HepG2 (cell line): ENCODE results near the gene MSANTD1. TPM values are rescaled to one million over a fixed set of nuclear protein-coding genes. Genes with fewer than 3 reads are reported as not detected.

Experiments
- ARHGAP35 ChIP-seq: sonication (generic); formaldehyde crosslinking; IDR thresholded peaks from 2 replicates; pipeline ENCODE4 v1.9.0; 2022; ENCODE audit warnings: mild to moderate bottlenecking, inconsistent platforms, moderate library complexity, missing genetic modification reagents, borderline replicate concordance
- ATF1 ChIP-seq: IDR thresholded peaks from 2 replicates; pipeline ENCODE4 v1.6.1; 2016; ENCODE audit warnings: mild to moderate bottlenecking, control low read depth
- EP300 ChIP-seq, 3 experiments: sonication (generic) in 1 of 3; formaldehyde crosslinking in 1 of 3; IDR thresholded peaks; 2 replicates each; pipeline versions ENCODE4 v1.5.1 to v1.6.1; 2011 to 2020; ENCODE audit warnings: low read depth in 2 of 3, low read length in 2 of 3, borderline replicate concordance in 1 of 3, improper control_type of control experiment in 1 of 3, mild to moderate bottlenecking in 1 of 3, missing genetic modification reagents in 1 of 3, moderate library complexity in 1 of 3
- FOXO1 ChIP-seq: sonication (generic); formaldehyde crosslinking; IDR thresholded peaks from 2 replicates; pipeline ENCODE4 v1.4.0; 2020; ENCODE audit warnings: missing genetic modification reagents
- NFYB ChIP-seq: sonication (generic); formaldehyde crosslinking; IDR thresholded peaks from 2 replicates; pipeline ENCODE4 v1.4.0; 2020; ENCODE audit warnings: missing genetic modification reagents
- NFYC ChIP-seq: IDR thresholded peaks from 2 replicates; pipeline ENCODE4 v1.6.1; 2016; ENCODE audit warnings: missing genetic modification reagents, missing compliant biosample characterization
- NR1H2 ChIP-seq: sonication (generic); formaldehyde crosslinking; IDR thresholded peaks from 2 replicates; pipeline ENCODE4 v1.8.1; 2022; ENCODE audit warnings: low read depth, missing genetic modification reagents, borderline replicate concordance
- POLR2AphosphoS2 ChIP-seq: IDR thresholded peaks from 2 replicates; pipeline ENCODE4 v1.6.1; 2011; ENCODE audit warnings: low read depth, low read length, improper control_type of control experiment
- POLR2G ChIP-seq: fragments of 200-400 bp; formaldehyde crosslinking; IDR thresholded peaks from 2 replicates; pipeline ENCODE4 v1.6.1; 2018; ENCODE audit warnings: mild to moderate bottlenecking, low read depth, low read length, moderate library complexity
- PTBP1 ChIP-seq: fragments of 200-400 bp; formaldehyde crosslinking; IDR thresholded peaks from 2 replicates; pipeline ENCODE4 v1.6.1; 2018; ENCODE audit warnings: low read length, low read depth; ENCODE audit not compliant: poor library complexity, severe bottlenecking
- ZC3H4 ChIP-seq: sonication (generic); formaldehyde crosslinking; IDR thresholded peaks from 2 replicates; pipeline ENCODE4 v1.4.0; 2020; ENCODE audit warnings: missing genetic modification reagents, borderline replicate concordance
- ZNF20 ChIP-seq: sonication (generic); formaldehyde crosslinking; IDR thresholded peaks from 2 replicates; pipeline ENCODE4 v1.4.0; 2020; ENCODE audit warnings: mild to moderate bottlenecking, moderate library complexity, missing genetic modification reagents
- ZNF230 ChIP-seq: sonication (generic); formaldehyde crosslinking; IDR thresholded peaks from 2 replicates; pipeline ENCODE4 v1.4.0; 2020; ENCODE audit warnings: mild to moderate bottlenecking, missing genetic modification reagents
- ZNF251 ChIP-seq: sonication (generic); formaldehyde crosslinking; IDR thresholded peaks from 2 replicates; pipeline ENCODE4 v1.9.0; 2021; ENCODE audit warnings: mild to moderate bottlenecking, missing genetic modification reagents
- ZNF446 ChIP-seq: sonication (generic); formaldehyde crosslinking; IDR thresholded peaks from 2 replicates; pipeline ENCODE4 v1.5.0; 2020; ENCODE audit warnings: mild to moderate bottlenecking, missing genetic modification reagents
- ZNF567 ChIP-seq: sonication (generic); formaldehyde crosslinking; IDR thresholded peaks from 2 replicates; pipeline ENCODE4 v1.8.1; 2023; ENCODE audit warnings: mild to moderate bottlenecking, missing genetic modification reagents, borderline replicate concordance
- ZNF83 ChIP-seq: sonication (generic); formaldehyde crosslinking; IDR thresholded peaks from 2 replicates; pipeline ENCODE4 v1.4.0; 2020; ENCODE audit warnings: missing genetic modification reagents, mild to moderate bottlenecking, borderline replicate concordance
- polyA plus RNA-seq, 8 experiments: library from polyadenylated mRNA; depleted of rRNA in 3 of 8; stranded (reverse) in 7 of 8; unstranded in 1 of 8; fragments of >200 nt; fragmentation: Illumina TruSeq in 4 of 8; extraction: Trizol in 4 of 8; gene quantifications; 2 replicates each; pipeline versions ENCODE4 v1.2.1 to v1.2.3, GENCODE V29; 2011 to 2016; ENCODE audit warnings: low read depth in 4 of 8, missing spikeins in 1 of 8, mixed read lengths in 1 of 8; ENCODE audit not compliant: insufficient read depth in 1 of 8
- total RNA-seq, 5 experiments: library from RNA; depleted of rRNA; stranded (reverse); fragments of >200 nt; fragmentation: Illumina TruSeq; extraction: Trizol; gene quantifications; 2 replicates each; pipeline ENCODE4 v1.2.3, GENCODE V29; 2016; ENCODE audit warnings: low read depth in 1 of 5
- TF ChIP-seq, protein P1 (sequence below): sonication (generic); formaldehyde crosslinking; IDR thresholded peaks from 2 replicates; pipeline ENCODE4 v1.5.1; 2020; ENCODE audit warnings: missing genetic modification reagents, mild to moderate bottlenecking, borderline replicate concordance
- TF ChIP-seq, protein P2 (sequence below): IDR thresholded peaks from 2 replicates; pipeline ENCODE4 v1.6.1; 2018; ENCODE audit warnings: missing genetic modification reagents, mild to moderate bottlenecking, missing compliant biosample characterization
- TF ChIP-seq, protein P3 (sequence below): sonication (generic); formaldehyde crosslinking; conservative IDR thresholded peaks from 2 replicates; pipeline ENCODE4 v1.4.0; 2020; ENCODE audit warnings: mild to moderate bottlenecking, missing genetic modification reagents, moderate library complexity
- TF ChIP-seq, protein P4 (sequence below): sonication (generic); formaldehyde crosslinking; IDR thresholded peaks from 2 replicates; pipeline ENCODE4 v1.4.0; 2020; ENCODE audit warnings: mild to moderate bottlenecking, missing genetic modification reagents
- TF ChIP-seq, protein P5 (sequence below): sonication (generic); formaldehyde crosslinking; IDR thresholded peaks from 2 replicates; pipeline ENCODE4 v1.4.0; 2020; ENCODE audit warnings: mild to moderate bottlenecking, missing genetic modification reagents

The MSANTD1 gene
- total and polyA plus RNA-seq, 2 of the 13 experiments (the other 11 are each of a cell fraction or from before 2014, with no cell fraction given), result 0.22 to 0.40 TPM

DNA sequence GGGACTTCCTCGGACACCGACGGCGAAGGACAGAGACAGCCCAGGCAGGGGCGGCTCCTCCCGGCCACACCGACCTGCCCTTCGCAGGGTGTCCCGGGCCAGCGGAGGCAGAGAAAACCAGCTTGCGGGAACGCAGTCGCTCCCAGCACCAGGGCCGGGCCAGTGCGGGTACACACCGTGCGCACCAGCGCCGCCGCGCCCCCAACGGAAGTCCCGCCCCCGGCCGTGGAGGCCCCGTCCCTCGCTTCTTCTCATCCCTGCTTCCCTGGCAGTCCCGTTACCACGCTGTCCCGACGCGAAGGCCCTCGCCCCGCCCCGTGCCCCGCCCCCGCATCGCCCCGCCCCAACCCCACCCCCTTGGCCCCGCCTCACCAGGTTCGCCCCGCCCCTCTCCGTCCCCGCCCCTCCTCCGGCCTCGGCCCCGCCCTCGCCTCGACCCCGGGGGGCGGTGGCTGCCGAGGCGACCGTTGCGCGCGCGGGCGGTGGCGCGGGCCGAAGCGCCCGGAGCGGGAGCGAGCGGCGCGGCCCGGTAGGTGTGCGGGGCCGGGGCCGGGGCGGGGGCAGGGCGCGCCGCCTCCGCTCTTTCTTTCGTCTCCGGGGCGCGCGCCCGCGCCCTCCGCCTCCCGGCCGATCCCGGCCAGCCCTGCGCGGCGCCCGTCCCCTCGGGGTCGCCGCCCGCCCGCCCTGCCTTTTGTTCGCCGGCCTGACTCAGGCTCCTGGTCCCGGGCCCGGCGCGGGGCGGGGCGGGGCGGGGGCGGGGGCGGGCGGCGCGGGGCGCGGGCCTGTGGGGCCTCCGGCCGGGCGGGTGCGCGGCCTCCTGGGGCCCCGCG lies 43.8 kb downstream of the MSANTD1 start, which contains the start of gene RGS12 (continued):
- TF ChIP-seq, protein P1, sequence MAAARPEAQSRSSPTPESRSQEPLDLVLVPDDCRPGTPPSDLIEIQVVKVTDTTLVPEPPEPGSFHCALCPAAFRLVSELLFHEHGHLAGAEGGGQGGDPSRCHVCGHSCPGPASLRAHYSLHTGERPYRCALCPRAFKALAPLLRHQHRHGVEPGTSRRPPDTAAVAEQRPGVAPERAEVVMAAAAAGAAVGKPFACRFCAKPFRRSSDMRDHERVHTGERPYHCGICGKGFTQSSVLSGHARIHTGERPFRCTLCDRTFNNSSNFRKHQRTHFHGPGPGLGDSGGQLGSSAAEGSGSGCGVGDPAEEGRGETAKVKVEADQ (CRISPR knock-in tag), result no peak
- TF ChIP-seq NFYB (CRISPR knock-in tag), result 0 out of 2 replicates have a peak, but pooled peaks have one; percentile 20
- no peak; the same call in 1 of the 2 replicates for TF ChIP-seq FOXO1 (CRISPR knock-in tag)
- peak; percentile 11 for TF ChIP-seq PTBP1
- TF ChIP-seq NR1H2 (CRISPR knock-in tag), result no peak
- no peak for TF ChIP-seq ZNF251
- TF ChIP-seq, protein P2, sequence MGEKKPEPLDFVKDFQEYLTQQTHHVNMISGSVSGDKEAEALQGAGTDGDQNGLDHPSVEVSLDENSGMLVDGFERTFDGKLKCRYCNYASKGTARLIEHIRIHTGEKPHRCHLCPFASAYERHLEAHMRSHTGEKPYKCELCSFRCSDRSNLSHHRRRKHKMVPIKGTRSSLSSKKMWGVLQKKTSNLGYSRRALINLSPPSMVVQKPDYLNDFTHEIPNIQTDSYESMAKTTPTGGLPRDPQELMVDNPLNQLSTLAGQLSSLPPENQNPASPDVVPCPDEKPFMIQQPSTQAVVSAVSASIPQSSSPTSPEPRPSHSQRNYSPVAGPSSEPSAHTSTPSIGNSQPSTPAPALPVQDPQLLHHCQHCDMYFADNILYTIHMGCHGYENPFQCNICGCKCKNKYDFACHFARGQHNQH (CRISPR knock-in tag), result peak; percentile 71
- TF ChIP-seq, protein P3, sequence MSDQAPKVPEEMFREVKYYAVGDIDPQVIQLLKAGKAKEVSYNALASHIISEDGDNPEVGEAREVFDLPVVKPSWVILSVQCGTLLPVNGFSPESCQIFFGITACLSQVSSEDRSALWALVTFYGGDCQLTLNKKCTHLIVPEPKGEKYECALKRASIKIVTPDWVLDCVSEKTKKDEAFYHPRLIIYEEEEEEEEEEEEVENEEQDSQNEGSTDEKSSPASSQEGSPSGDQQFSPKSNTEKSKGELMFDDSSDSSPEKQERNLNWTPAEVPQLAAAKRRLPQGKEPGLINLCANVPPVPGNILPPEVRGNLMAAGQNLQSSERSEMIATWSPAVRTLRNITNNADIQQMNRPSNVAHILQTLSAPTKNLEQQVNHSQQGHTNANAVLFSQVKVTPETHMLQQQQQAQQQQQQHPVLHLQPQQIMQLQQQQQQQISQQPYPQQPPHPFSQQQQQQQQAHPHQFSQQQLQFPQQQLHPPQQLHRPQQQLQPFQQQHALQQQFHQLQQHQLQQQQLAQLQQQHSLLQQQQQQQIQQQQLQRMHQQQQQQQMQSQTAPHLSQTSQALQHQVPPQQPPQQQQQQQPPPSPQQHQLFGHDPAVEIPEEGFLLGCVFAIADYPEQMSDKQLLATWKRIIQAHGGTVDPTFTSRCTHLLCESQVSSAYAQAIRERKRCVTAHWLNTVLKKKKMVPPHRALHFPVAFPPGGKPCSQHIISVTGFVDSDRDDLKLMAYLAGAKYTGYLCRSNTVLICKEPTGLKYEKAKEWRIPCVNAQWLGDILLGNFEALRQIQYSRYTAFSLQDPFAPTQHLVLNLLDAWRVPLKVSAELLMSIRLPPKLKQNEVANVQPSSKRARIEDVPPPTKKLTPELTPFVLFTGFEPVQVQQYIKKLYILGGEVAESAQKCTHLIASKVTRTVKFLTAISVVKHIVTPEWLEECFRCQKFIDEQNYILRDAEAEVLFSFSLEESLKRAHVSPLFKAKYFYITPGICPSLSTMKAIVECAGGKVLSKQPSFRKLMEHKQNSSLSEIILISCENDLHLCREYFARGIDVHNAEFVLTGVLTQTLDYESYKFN (CRISPR knock-in tag), result peak; percentile 25; the same call in 1 of the 2 replicates
- TF ChIP-seq, protein P4, sequence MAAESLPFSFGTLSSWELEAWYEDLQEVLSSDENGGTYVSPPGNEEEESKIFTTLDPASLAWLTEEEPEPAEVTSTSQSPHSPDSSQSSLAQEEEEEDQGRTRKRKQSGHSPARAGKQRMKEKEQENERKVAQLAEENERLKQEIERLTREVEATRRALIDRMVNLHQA (CRISPR knock-in tag), result no peak
- TF ChIP-seq POLR2AphosphoS2, result no peak
- TF ChIP-seq, protein P5, sequence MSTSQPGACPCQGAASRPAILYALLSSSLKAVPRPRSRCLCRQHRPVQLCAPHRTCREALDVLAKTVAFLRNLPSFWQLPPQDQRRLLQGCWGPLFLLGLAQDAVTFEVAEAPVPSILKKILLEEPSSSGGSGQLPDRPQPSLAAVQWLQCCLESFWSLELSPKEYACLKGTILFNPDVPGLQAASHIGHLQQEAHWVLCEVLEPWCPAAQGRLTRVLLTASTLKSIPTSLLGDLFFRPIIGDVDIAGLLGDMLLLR (CRISPR knock-in tag), result 0 out of 2 replicates have a peak, but pooled peaks have one; percentile 14
- TF ChIP-seq ZC3H4 (CRISPR knock-in tag), result no peak
- no peak; the same call in 1 of the 2 replicates for TF ChIP-seq ZNF446 (CRISPR knock-in tag)
- no peak for TF ChIP-seq ATF1
- no peak for TF ChIP-seq EP300 (IDR thresholded peaks at IDR 0.05; ENCODE audit: low read depth in 2 of 2, low read length in 2 of 2)
- TF ChIP-seq EP300 (CRISPR knock-in tag; IDR thresholded peaks at IDR 0.05; ENCODE audit: borderline replicate concordance), result no peak
- TF ChIP-seq ZNF230 (CRISPR knock-in tag), result no peak
- no peak for TF ChIP-seq ZNF567 (CRISPR knock-in tag)
- no peak for TF ChIP-seq NFYC (CRISPR knock-in tag)
- TF ChIP-seq ZNF83 (CRISPR knock-in tag), result no peak
- no peak for TF ChIP-seq ZNF20 (CRISPR knock-in tag)
- no peak for TF ChIP-seq ARHGAP35 (CRISPR knock-in tag)
- TF ChIP-seq POLR2G, result peak; percentile 79; the same call in 1 of the 2 replicates
